ENCODE measurements around the gene PLS3.

PLS3 gene

GRCh38 chrX:115696939-115697338, 136.0 kb downstream of the PLS3 start:
- TF ChIP-seq CTCF (IDR thresholded peaks at IDR 0.05; ENCODE audit: control insufficient read depth, extremely low read depth, insufficient read depth): no peak

GRCh38 chrX:115697806-115698205, 136.8 kb downstream of the PLS3 start:
- H3K4me3 ChIP-seq (ENCODE audit: low read depth, low read length): no peak overlapping the region
- TF ChIP-seq CTCF (IDR thresholded peaks at IDR 0.05; ENCODE audit: control insufficient read depth, extremely low read depth, insufficient read depth): no peak
- no peak for DNase-seq (ENCODE audit: low read depth)

More at GRCh38 chrX:115696939-115697338, 136.0 kb downstream of the PLS3 start:
- no peak for DNase-seq (ENCODE audit: low read depth)
- no peak overlapping the region for H3K4me3 ChIP-seq (ENCODE audit: low read depth, low read length)

Measured in LNCaP clone FGC (cell line).